Right ventricle myocardium superior (tissue), 1 donor: ENCODE results near the gene PRLR. TPM values are rescaled to one million over a fixed set of nuclear protein-coding genes. Genes with fewer than 3 reads are reported as not detected.
"Not testable (repeated sequence)": the region's sequence is repeated elsewhere in the genome, so short reads cannot be mapped to it uniquely, and the experiment has no call there.

Source experiments
- ATAC-seq: fragments of 200-7000 bp; cut with Tn5 transposase; one replicate; pipeline ENCODE4 v1.9.1; 2020; ENCODE audit warnings: mild to moderate bottlenecking; ENCODE audit not compliant: poor library complexity
- DNase-seq: peaks from one replicate; pipeline ENCODE4 v3.0.0-alpha.2; 2020
- intact Hi-C: fragments of 100-400 bp; cut with DNase I; formaldehyde crosslinking; loops from one replicate; pipeline ENCODE4 v1.11.2; 2022
- total RNA-seq: library from RNA; stranded (reverse); fragmentation: NEBNext Ultra II Directional; extraction: Animal tissue kit (Norgen Biotek cat#: 25700); gene quantifications from one replicate; pipeline ENCODE4 v1.2.1, GENCODE V29; 2021
- donor health status: DM: no; HTN: yes; CAD: no; lungs with severe emphysema.

The PRLR gene
- total RNA-seq, 1 donor from 2014 or later: 0.86 TPM

GRCh38 chr5:35145012-35145411, 85.3 kb downstream of the PRLR start:
- intact Hi-C loops: no loop called here
- no peak for ATAC-seq
- DNase-seq: no peak

DNA sequence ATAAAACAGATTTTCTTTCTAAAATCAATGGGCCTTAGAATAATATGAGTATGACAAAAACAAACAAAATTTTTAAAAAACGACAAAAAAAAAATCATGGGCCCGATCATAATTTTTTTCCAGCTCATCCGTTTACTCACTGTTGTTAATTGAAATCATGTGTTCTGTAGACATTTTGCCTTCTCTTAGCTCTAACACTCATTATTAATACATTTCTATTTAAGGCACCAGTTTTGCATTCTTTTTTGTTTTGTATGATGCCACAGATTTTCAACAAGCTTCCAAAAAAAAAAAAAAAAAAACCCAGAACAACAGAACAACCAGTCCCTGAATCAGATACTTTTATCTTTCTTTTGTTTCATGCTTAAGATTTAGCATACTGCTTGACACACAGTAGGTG, 86.4 kb downstream of the PRLR start:
- intact Hi-C loops: no loop called here
- ATAC-seq: no peak
- no peak for DNase-seq

GRCh38 chr5:35141739-35142138, 88.5 kb downstream of the PRLR start:
- ATAC-seq (no peak), DNase-seq (no peak)
- intact Hi-C loops: no loop called here

DNA sequence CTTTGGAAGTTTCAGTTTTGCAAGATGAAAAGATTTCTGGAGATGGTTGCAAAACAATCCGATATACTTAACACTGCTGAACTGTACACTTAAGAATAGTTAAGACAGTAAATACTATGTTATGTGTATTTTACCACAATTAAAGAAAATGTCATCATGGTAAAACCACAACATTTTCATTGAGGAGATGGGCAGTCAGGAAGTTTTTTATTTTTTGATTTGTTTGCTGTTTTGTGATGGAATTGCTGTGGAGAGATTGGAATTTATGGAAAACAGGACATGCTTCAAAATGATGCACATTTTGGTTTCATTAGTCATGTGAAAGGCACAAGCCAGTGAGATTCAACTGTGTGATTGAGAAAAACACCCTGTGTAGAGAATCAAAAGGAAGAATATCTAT, 92.1 kb downstream of the PRLR start:
- ATAC-seq (no peak), DNase-seq (no peak)
- intact Hi-C loops: no loop called here

- DNase-seq (no peak), ATAC-seq (no peak)
- intact Hi-C loops: no loop called here
Observed at GRCh38 chr5:35136386-35136785, 93.9 kb downstream of the PRLR start.

GRCh38 chr5:35135239-35135700, 95.0 kb downstream of the PRLR start:
- intact Hi-C loops: no loop called here
- DNase-seq (no peak), ATAC-seq (no peak)

DNA sequence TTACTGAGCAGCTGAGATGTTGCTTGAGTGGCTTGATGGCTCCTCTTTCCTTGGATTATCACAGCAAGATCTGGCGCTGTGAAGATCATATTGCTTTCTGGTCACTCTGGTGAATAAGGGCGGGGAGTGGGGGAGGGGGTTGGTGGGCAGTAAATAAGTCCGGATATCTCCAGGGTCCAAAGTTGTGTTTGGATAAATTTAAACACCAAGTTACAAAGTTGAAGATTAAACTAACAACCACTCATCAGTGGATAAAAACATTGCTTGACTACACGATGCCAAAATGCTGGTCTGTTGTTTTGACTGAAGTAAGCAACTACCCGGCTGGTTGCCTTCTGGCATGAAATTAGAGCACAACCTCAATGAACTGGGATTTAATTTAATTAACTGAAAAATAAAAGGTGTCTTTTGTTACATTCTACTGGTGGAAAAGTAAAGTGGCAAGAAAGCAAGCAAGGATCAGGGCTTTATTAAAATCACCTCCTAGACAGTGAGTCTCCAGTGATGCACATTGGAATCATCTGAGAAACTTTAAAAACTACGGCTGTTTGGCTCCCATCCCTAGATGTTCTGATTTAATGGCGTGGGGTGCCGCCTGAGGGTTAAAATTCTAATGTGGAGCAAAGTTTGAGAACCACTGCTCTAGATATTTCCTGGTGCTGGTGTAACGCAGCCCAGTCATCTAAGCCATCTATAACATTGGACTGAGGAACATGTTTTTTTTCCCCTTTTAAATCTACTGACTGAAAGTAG, 95.8 kb downstream of the PRLR start:
- ATAC-seq (no peak), DNase-seq (no peak)
- intact Hi-C loops: no loop called here

GRCh38 chr5:35133186-35133585, 97.1 kb downstream of the PRLR start:
- DNase-seq (no peak), ATAC-seq (no peak)
- intact Hi-C loops: no loop called here

DNA sequence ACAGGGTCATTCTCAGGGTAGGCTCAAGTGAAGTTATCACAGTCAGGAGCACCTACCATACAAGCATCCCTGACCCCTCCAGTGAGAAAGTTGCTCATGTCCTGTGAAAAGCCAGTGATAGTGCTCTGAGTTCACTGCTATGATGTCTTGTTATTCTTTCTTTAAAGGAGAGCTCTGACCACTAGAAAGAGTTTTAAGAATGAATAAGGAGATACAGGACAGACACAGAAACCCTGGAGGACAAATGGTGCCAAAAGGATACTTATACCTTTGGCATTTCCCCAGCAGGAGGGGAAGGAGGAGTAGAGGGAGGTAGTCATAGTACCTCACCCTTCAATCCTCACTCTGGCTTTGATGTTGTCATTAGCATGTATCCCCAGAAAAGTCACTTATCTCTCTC, 98.6 kb downstream of the PRLR start:
- DNase-seq (no peak), ATAC-seq (no peak)
- intact Hi-C loops: no loop called here

DNA sequence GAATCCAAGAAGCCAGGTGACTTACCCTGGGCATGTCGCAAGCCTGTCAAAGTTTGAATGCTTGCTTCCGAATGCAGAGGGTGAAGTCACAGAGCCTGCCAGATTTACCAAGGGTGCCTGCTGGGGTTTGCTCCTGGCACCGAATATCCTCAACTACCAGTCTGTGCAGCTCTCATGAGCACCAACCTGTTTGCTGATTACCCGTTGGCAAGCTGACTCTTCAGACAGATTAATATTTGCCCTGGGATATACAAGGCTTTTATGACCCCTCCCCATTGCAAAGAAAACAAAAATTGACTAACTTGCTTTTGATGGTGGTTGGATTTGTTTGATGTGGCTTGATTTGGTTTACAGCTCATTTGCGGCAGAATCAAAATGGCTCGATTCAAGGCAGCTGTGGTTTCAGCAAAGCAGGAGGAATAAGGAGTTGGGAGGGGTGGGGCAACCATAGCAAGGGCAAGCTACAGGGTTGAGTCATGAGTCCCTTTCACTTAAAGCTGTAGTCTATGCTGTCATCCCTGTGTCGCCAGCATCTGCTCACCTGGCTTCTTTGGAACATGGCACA, 100.3 kb downstream of the PRLR start:
- intact Hi-C loops: no loop called here
- DNase-seq (no peak), ATAC-seq (no peak)

DNA sequence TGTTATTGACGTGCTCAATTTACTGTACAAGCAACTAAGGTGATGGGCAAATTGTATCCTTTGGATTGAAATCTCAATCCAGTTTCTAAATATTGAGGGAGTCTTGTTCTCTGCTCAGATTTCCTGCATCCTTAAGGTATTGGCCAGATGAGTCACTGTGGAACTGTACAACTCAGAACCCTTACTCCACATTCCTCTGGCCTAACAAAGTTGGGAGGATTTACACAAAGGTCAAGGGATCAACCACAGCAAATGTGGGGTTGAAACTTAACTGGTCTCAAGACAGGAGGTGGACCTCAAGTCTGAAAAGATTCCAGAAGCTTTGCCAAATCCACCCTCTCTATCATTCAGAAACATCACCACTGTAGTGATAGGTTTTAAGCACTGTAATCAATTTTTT, 101.0 kb downstream of the PRLR start:
- intact Hi-C loops: no loop called here
- ATAC-seq: no peak

DNA sequence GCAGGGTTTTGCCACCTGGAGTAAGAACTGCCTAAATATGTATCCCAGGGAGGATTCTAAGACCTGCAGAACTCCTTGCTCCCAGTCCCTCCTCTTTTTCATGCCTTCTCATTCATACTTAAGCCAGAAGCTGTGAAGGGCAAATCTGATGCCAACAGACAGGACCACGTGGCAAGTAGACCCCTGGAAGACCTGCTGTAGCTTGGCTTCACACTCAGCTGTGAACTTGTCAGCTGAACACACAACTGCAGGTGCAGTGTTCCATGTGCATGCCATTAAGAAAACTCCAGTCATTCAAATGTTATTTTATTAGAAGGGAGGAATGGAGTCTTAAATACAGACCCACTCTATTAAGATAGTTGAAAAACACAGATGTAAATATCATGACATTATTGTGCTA, 103.3 kb downstream of the PRLR start:
- no peak for DNase-seq
- intact Hi-C loops: no loop called here
- ATAC-seq: no peak

More for the DNA sequence above, 101.0 kb downstream of the PRLR start:
- DNase-seq: no peak

DNA sequence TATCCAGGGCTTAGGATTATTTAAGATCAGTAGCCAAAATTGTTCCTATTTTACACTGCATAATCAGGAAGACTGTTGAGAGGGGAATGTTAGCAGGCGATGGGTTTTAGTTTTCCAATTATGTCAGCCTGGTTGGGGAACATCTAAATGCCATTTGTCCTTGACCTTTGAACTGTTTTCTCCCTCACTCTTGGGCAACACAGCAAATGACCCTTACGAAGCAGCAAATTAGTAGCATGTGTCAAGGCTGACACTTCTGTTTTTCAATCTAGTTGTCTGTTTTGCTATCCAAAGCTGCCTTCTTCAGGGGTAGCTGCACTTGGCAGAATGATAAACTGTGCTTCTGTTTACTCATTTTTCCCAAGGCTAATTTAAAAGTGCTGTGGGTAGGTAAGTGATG, 104.5 kb downstream of the PRLR start:
- no peak for DNase-seq
- intact Hi-C loops: no loop called here
- no peak for ATAC-seq

DNA sequence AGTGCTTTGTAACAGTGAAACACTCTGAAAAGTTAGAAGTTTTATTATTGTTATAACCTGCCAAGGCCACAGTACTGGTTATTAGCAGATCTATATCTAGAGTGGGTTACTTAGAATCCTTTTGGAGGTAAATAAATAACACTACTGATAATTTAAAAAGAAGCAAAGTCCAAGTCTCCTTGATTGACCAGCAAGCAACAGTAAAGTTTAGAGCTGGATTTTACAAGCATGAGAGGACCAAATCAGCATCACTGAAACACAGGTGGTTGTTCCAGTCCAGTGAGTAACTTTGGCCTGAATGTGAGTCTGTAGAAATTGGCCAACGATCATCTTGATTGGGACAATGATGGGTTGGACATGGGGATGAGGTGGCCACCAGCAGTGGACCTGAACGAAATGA, 105.4 kb downstream of the PRLR start:
- DNase-seq (no peak), ATAC-seq (no peak)
- intact Hi-C loops: no loop called here

GRCh38 chr5:35122819-35123218, 107.5 kb downstream of the PRLR start:
- ATAC-seq: no peak

GRCh38 chr5:35120715-35121114, 109.6 kb downstream of the PRLR start:
- DNase-seq (no peak), ATAC-seq (no peak)
- intact Hi-C loops: no loop called here

More at GRCh38 chr5:35122819-35123218, 107.5 kb downstream of the PRLR start:
- intact Hi-C loops: no loop called here
- DNase-seq: no peak

GRCh38 chr5:35117967-35118366, 112.3 kb downstream of the PRLR start:
- DNase-seq (no peak), ATAC-seq (no peak)
- intact Hi-C loops: no loop called here

GRCh38 chr5:35115920-35116319, 114.4 kb downstream of the PRLR start:
- intact Hi-C loops: no loop called here
- no peak for ATAC-seq

DNA sequence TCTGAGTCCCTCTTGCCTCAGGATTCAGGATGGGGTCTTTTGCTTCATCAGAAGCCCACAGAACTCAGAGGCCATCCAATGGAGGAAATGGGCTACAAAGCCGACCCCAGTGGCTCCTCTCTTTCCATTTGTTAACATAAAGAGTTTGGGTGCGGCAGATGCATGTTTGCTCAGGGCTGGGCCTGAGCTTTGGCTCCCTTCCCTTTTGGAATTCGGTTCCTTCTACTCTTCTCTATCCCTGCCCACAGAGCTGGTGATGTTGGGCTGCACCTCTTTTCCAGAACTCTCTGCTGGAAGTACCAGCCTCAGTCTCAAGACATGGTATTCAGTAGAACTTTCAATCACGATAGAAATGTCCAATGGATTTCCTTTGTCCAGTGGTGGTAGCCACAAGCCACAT, 115.6 kb downstream of the PRLR start:
- no peak for DNase-seq
- no peak for ATAC-seq
- intact Hi-C loops: no loop called here

More at GRCh38 chr5:35115920-35116319, 114.4 kb downstream of the PRLR start:
- no peak for DNase-seq

- DNase-seq (no peak), ATAC-seq (no peak)
- intact Hi-C loops: no loop called here
Observed at GRCh38 chr5:35112300-35112699, 118.0 kb downstream of the PRLR start.

DNA sequence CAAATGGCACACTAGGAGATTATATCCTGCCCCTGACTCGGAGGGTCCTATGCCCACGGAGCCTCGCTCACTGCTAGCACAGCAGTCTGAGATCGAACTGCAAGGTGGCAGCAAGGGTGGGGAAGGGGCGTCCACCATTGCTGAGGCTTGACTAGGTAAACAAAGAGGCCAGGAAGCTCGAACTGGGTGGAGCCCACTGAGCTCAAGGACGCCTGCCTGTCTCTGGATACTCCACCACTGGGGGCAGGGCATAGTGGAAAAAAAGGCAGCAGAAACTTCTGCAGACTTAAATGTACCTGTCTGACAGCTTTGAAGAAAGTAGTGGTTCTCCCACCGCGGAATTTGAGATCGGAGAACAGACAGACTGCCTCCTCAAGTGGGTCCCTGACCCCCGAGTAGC, 125.7 kb downstream of the PRLR start:
- ATAC-seq, DNase-seq, intact Hi-C loops: not testable (repeated sequence)
